Uterus (tissue), 2 donors: ENCODE results near the gene TREM1.

Source experiments
- POLR2A ChIP-seq, 2 donors: fragments of 450-650 bp; IDR thresholded peaks; one replicate each; pipeline ENCODE4 v1.6.1; 2016; ENCODE audit warnings: antibody characterized with exemption in 2 of 2, mild to moderate bottlenecking in 1 of 2, moderate library complexity in 1 of 2
- TF ChIP-seq, protein P1 (sequence below), 4 experiments: fragments of 200-600 bp in 2 of 4; fragments of 450-650 bp in 2 of 4; sonication (generic) in 2 of 4; IDR thresholded peaks; one replicate each; pipeline ENCODE4 v1.5.1; 2016 to 2019; ENCODE audit warnings: antibody characterized with exemption in 4 of 4, mild to moderate bottlenecking in 2 of 4, moderate library complexity in 1 of 4

GRCh38 chr6:41247882-41248705 is 38.4 kb downstream of the TREM1 start:
- TF ChIP-seq POLR2A (IDR thresholded peaks at IDR 0.05) = no peak
- TF ChIP-seq, protein P1, sequence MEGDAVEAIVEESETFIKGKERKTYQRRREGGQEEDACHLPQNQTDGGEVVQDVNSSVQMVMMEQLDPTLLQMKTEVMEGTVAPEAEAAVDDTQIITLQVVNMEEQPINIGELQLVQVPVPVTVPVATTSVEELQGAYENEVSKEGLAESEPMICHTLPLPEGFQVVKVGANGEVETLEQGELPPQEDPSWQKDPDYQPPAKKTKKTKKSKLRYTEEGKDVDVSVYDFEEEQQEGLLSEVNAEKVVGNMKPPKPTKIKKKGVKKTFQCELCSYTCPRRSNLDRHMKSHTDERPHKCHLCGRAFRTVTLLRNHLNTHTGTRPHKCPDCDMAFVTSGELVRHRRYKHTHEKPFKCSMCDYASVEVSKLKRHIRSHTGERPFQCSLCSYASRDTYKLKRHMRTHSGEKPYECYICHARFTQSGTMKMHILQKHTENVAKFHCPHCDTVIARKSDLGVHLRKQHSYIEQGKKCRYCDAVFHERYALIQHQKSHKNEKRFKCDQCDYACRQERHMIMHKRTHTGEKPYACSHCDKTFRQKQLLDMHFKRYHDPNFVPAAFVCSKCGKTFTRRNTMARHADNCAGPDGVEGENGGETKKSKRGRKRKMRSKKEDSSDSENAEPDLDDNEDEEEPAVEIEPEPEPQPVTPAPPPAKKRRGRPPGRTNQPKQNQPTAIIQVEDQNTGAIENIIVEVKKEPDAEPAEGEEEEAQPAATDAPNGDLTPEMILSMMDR (IDR thresholded peaks at IDR 0.05) = no peak
